OCI-LY1 (cell line): ENCODE results near the gene SMCHD1.

Source experiments
- EZH2 ChIP-seq: fragments of 200-600 bp; sonication (generic), shearing (Covaris generic); IDR thresholded peaks from 2 replicates; pipeline ENCODE4 v1.8.0; 2017; ENCODE audit warnings: borderline replicate concordance, mixed run types, mild to moderate bottlenecking, antibody characterized with exemption, low read length, moderate library complexity, mixed read lengths
- TF ChIP-seq, protein P1 (sequence below): fragments of 200-600 bp; sonication (generic), shearing (Covaris generic); IDR thresholded peaks from 2 replicates; pipeline ENCODE4 v1.5.1; 2017; ENCODE audit warnings: mild to moderate bottlenecking, antibody characterized with exemption, low read length, moderate library complexity, mixed read lengths

GRCh38 chr18:2847317-2848246 is 192.1 kb downstream of the SMCHD1 start:
- TF ChIP-seq, protein P1, sequence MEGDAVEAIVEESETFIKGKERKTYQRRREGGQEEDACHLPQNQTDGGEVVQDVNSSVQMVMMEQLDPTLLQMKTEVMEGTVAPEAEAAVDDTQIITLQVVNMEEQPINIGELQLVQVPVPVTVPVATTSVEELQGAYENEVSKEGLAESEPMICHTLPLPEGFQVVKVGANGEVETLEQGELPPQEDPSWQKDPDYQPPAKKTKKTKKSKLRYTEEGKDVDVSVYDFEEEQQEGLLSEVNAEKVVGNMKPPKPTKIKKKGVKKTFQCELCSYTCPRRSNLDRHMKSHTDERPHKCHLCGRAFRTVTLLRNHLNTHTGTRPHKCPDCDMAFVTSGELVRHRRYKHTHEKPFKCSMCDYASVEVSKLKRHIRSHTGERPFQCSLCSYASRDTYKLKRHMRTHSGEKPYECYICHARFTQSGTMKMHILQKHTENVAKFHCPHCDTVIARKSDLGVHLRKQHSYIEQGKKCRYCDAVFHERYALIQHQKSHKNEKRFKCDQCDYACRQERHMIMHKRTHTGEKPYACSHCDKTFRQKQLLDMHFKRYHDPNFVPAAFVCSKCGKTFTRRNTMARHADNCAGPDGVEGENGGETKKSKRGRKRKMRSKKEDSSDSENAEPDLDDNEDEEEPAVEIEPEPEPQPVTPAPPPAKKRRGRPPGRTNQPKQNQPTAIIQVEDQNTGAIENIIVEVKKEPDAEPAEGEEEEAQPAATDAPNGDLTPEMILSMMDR: no peak
- TF ChIP-seq EZH2: no peak
